ENCODE measurements around the gene CHRNA5. TPM values are rescaled to one million over a fixed set of nuclear protein-coding genes. Genes with fewer than 3 reads are reported as not detected.

The CHRNA5 gene
- total RNA-seq, 3 donors from 2014 or later: 5.2 to 5.6 (median 5.5) TPM

DNA sequence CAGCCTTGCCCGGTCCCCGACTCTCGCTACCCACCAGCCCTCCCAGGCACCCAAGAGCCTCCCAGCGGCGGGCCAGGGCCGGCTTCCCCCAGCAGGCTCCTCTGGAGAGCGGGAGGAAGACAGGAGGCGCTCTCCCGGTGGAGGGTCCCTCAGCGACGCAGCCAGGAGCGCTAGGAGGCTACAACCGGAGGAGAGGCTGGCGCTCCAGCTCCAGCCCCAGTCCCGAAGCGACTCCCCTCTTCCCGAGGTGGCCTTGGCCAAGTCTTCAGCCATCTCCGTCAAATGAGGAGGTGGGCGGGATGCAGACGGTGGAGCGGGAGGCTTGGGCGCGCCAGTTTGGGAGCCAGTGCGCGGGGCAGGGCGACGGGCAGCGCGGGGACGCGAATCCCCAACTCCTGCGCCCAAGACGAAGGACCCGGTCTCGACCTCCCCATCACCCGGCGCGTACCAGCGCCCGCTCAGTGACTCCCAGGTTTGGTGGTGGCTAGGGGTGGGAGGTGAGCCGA is 54.8 kb downstream of the CHRNA5 start:
- Mint-ChIP-seq H3K36me3 (ENCODE audit: insufficient read depth) (no peaks in the 10 kb centered on the region), H3K27me3 (ENCODE audit: low read depth) (peaks cover 46% of the 10 kb centered on the region), H3K4me3 (no peak overlapping the region), H3K9me3 (no peaks in the 10 kb centered on the region), H3K4me1 (ENCODE audit: low read depth) (peaks cover 10% of the 10 kb centered on the region)
- DNase-seq (no peak), ATAC-seq (peak; percentile 24 to 28)

DNA sequence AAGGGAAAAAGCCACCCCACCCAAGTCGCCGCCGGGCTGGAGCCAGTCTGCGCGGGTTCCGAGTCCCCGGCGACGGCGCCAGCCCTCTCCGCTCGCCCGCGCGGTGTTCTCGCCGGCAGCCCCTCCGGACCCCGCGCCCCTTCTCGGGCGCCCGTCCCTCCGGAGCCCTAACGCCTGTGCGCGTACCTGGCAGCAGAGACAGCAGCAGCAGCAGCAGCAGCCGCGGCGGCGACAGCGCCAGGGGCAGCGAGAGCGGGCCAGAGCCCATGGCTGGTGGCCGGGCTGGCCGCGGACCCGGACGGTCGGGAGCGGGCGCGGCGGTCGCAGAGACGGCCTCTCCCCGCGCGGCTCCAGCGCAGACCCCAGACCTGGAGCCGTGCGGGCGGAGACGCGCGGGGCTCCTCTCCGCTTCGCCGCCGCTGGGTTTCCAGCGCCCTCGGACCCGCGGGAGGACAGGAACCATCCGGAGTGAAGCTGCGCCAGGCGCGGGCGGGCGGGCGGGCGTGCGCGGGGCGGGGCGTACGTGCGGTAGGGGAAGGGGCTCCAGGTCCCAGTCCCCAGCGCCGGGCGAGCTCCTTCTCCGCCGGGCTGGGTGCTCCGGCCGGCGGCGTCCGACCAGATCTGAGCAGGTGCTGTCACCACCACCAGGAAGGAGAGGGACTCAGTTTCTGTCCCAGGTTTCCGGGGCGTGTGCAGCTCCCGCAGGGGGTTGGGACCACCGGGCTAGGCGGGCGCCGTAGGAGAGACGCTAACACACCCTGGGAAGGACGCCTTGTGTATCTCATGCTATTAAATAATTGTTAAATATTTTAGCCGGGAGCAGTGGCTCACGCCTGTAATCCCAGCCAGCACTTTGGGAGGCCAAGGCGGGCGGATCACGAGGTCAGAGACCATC is 55.5 kb downstream of the CHRNA5 start, which contains the start of gene CHRNA3:
TSS of gene CHRNA3 (minus strand) at position 470 of the 895 bp plus-strand sequence. CDS start at position 268, 202 bp downstream.
- Mint-ChIP-seq H3K9me3 (no peaks in the 10 kb centered on the region), H3K4me1 (ENCODE audit: low read depth) (peaks cover 10% of the 10 kb centered on the region), H3K27me3 (ENCODE audit: low read depth) (peaks cover 46% of the 10 kb centered on the region), H3K4me3 (no peak within 1 kb of the TSS), H3K36me3 (ENCODE audit: insufficient read depth) (no peaks in the 10 kb centered on the region)
- DNase-seq (no peak), ATAC-seq (peak; percentile 20 to 24)

DNA sequence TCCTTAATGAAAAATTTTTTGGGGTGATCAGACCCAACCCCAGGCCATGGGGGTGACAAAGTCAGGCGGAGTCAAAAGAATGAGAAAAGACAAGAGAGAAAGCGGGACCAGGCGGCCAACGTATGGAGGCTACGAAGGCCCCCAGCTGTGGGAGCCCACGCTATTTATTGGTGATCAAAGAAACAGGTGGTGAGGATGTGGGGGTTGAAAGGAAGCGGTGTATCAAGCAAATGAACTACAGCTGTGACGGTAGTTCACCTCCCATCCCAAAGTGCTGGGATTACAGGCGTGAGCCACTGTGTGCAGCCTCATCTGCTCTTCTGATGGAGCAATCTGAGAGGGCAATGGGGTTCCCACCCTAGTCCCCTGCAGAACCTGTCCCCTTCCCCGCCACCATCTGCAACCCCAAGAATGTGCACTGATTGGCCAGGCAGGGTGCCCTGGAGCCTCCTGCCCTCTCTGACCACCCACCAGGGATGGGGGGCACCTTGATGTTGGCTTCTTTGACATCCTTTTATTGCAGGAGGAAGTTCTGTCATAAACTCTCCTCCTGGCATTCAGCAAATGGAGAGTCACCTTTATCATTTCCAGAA is 56.6 kb downstream of the CHRNA5 start:
- Mint-ChIP-seq H3K36me3 (ENCODE audit: insufficient read depth) (no peaks in the 10 kb centered on the region), H3K4me3 (no peak overlapping the region), H3K4me1 (ENCODE audit: low read depth) (peaks cover 10% of the 10 kb centered on the region), H3K27me3 (ENCODE audit: low read depth) (peaks cover 52% of the 10 kb centered on the region), H3K9me3 (no peaks in the 10 kb centered on the region)
- no peak for DNase-seq
- no peak for ATAC-seq

DNA sequence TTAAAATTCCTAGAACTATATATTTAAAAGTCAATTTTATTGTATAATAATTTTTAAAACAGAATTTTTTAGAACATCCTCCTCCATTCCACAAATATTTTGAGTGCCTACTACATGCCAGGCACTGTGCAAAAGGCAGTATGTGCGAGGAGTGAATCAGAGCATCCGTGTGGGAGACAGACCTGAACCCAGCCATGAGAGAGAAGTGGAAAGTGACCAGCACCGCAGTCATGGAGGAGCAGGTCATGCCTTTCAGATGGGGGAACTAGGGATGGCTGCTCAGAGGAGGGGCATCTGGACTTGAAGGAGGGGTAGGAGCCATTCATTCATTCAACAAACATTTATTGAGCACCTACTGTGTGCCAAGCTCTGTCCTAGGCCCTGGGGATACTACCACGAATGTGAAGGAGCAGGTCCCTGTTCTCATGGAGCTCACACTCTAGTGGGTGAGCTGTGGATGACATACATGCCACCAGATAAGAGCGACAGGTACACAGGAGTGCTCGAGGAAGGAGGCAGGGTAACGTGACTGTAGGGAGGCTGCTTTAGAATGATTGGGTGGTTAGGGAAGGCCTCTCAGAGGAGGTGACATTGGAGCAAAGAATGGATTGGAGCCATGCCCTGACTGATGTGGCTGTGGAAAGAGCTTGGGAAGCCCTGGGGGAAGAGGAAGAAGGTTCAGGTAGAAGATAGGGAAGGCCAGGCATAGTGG is 58.6 kb downstream of the CHRNA5 start:
- Mint-ChIP-seq H3K4me1 (ENCODE audit: low read depth) (peaks cover 5% of the 10 kb centered on the region), H3K27me3 (ENCODE audit: low read depth) (peaks cover 47% of the 10 kb centered on the region), H3K9me3 (no peaks in the 10 kb centered on the region), H3K36me3 (ENCODE audit: insufficient read depth) (no peaks in the 10 kb centered on the region), H3K4me3 (no peak overlapping the region)
- no peak for ATAC-seq
- DNase-seq: no peak

DNA sequence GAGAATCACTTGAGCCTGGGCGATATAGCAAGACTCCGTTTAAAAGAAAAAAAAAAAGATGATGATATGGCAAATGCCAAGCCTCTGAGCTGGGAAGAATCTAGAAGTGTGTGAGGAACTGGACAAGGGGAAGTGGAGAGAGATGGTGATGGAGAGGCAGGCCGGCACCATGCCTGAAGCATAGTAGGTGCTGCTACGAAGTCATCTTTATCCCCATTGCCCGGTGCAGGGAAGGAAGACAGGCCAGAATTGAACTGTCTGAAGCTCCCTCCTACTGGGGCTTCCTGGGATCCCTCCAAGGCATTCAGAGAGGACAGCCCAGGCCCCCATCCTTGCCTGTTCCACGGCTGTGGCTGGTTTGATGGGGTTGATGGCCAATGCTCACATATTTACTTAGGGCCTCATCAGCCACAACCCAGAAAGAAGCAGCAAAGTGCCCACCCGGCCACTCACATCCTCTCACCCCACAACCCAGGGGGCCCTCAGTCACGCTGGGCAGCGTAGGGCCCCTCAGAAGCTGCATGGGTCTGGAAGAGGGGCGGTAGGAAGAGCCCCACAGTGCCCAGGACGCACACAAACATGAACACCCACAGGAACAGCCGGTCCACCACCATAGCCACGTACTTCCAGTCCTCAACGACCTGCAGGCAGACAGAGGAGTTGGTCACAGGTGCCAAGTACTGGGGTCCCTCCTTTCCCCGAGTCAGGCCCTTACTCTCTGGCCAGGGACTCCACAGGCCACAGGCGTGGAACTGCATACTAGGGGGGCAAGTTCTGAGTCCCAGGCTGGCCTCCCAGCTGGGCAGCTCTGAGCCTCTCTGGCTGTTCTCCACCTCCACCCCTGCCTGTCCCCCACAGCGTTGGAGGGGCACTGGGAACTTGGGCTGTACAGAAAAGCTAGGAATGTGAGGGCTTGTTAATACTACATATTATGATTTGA is 59.6 kb downstream of the CHRNA5 start:
- Mint-ChIP-seq H3K4me1 (ENCODE audit: low read depth) (peaks cover 2% of the 10 kb centered on the region), H3K4me3 (no peak overlapping the region), H3K27me3 (ENCODE audit: low read depth) (peaks cover 37% of the 10 kb centered on the region), H3K36me3 (ENCODE audit: insufficient read depth) (no peaks in the 10 kb centered on the region), H3K9me3 (no peaks in the 10 kb centered on the region)
- ATAC-seq (no peak), DNase-seq (no peak)

DNA sequence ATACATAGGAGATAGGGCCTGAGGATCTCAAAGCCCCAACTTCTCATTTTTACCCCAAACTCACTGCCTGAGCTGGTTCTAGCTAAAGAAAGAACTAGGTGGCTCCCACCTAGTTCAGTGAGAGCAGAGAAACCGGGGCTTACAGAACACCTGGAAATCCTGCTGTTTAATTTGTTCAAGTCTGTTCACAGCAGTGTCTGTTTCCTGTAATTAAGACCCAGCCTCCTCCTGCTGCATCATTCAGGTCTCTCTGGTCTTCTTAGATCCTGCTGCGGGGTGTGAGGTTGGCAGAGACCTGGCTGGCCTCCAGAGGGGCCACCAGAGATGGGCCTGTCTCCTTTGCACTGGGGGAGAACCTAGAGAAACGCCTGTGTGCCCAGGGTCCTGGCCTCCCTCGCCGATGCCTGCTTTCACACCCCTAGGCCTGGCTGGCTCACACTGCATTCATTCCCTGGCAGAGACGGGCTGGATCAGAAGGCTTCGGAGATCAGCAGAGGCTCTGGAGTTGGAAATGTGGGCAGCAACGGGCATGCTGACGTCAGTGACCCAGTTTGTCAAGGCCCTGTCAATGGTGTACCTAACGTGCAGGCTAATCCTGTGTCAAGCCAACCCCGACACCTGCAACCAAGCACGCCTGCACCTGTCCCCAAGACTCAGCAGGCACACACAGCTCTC is 60.4 kb downstream of the CHRNA5 start:
- no peaks in the 10 kb centered on the region for H3K36me3 Mint-ChIP-seq (ENCODE audit: insufficient read depth)
- peaks cover 35% of the 10 kb centered on the region for H3K27me3 Mint-ChIP-seq (ENCODE audit: low read depth)
- peaks cover 2% of the 10 kb centered on the region for H3K4me1 Mint-ChIP-seq (ENCODE audit: low read depth)
- DNase-seq (no peak), ATAC-seq (no peak)
- no peaks in the 10 kb centered on the region for H3K9me3 Mint-ChIP-seq
- H3K4me3 Mint-ChIP-seq: no peak overlapping the region

DNA sequence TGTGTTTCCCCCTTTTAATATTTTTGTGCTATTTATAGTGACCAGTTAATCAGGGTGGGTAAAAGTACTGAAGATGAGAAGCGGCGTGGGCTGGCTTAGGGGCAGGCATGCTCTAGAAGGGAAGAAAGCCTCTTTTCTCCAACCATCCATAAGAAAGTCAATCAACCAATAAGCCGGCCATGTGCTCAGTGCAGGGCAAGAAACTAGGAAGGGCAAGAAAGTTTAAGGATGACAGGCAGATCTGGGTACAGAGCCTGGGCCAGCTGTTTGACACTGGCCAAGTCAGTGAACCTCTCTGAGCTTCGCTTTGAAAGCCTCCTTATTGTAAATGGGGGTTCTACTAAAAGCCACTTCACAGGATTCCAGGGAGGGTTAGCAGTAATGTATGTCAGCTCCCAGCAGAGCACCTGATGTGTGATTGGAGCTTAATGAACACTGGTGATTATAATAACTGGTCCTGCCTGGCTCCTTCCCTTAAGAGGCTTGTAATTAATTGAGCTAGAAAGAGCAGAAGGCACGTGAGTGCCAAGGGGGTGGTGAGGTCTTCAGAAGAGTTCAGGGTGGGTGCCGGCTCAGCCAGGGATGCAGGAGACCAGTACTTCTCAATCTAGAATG is 61.2 kb downstream of the CHRNA5 start:
- ATAC-seq (no peak), DNase-seq (no peak)
- no peaks in the 10 kb centered on the region for H3K36me3 Mint-ChIP-seq (ENCODE audit: insufficient read depth)
- H3K27me3 Mint-ChIP-seq (ENCODE audit: low read depth): peaks cover 32% of the 10 kb centered on the region
- H3K9me3 Mint-ChIP-seq: no peaks in the 10 kb centered on the region
- H3K4me3 Mint-ChIP-seq: no peak overlapping the region
- peaks cover 2% of the 10 kb centered on the region for H3K4me1 Mint-ChIP-seq (ENCODE audit: low read depth)

DNA sequence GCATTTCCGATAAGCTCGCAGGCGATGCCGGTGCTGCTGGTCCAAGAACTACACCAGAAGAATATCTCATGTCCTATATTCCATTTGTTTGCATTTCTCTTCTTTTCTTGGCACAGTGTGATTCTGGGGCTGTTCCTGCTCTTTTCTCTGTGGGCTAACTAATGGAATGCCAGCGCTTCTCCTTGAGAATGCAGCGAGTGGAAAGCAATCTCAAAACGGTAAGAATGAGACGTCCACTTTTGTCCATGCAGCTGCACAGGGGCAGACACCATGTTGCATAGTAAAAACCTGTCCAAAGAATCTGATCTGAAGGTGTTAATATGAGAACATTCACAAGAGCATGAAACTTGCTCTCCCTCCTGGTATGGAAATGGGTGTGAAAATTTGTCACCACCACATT is 62.0 kb downstream of the CHRNA5 start:
- Mint-ChIP-seq H3K9me3 (no peaks in the 10 kb centered on the region), H3K4me1 (ENCODE audit: low read depth) (no peaks in the 10 kb centered on the region), H3K27me3 (ENCODE audit: low read depth) (peaks cover 29% of the 10 kb centered on the region), H3K36me3 (ENCODE audit: insufficient read depth) (no peaks in the 10 kb centered on the region), H3K4me3 (no peak overlapping the region)
- ATAC-seq (no peak), DNase-seq (no peak)

DNA sequence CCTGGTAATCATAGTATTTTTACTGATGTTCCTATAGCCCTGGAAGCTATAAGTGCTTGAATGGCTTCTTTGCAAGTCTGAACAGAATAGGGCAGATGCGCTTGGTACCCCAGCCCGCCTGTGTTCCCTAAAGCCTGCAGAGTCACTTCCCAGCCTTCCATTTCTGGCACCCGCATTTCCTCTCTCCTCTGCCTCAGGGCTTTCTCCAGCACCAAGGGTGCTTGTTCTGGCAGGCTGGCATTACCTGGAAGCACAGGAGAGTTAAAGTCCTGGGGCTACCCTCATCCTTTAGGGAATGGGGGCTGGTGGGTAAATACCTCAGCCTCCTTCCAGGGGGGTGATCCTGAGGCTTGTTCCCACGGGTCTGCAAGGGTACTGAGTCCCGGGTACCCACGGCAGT is 62.9 kb downstream of the CHRNA5 start:
- no peaks in the 10 kb centered on the region for H3K36me3 Mint-ChIP-seq (ENCODE audit: insufficient read depth)
- peaks cover 5% of the 10 kb centered on the region for H3K9me3 Mint-ChIP-seq
- DNase-seq: no peak
- H3K4me1 Mint-ChIP-seq (ENCODE audit: low read depth): no peaks in the 10 kb centered on the region
- ATAC-seq: no peak
- peaks cover 28% of the 10 kb centered on the region for H3K27me3 Mint-ChIP-seq (ENCODE audit: low read depth)
- H3K4me3 Mint-ChIP-seq: no peak overlapping the region

DNA sequence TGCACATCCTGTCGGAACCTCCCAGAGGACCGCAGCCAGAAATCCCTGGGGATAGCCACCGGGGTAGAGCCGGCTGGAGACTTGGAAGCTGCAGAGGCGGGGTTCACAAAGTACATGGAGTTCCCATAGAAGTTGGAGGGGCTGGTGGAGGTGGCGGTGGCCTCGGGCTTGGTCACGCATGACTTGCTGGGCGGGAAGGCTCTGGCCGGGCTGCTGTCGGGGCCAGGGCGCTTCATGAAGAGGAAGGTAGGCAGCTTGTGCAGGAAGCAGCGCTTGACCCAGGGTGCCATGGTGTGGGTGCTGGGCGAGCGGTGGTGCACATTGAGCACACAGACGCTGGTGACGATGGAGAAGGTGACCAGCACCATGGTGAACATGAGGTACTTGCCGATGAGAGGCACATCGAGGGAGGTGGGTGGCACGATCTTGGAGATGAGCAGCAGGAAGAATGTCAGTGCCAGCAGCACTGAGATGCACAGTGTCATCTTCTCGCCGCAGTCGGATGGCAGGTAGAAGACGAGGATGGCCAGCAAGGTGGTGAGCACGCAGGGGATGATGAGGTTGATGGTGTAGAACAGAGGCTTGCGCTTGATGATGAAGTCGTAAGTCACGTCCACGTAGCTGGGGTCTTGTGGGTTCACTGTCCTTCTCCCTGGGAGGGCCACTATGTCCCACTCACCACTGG is 63.9 kb downstream of the CHRNA5 start:
- Mint-ChIP-seq H3K36me3 (ENCODE audit: insufficient read depth) (no peaks in the 10 kb centered on the region), H3K27me3 (ENCODE audit: low read depth) (peaks cover 25% of the 10 kb centered on the region), H3K9me3 (peaks cover 9% of the 10 kb centered on the region), H3K4me3 (no peak overlapping the region), H3K4me1 (ENCODE audit: low read depth) (no peaks in the 10 kb centered on the region)
- ATAC-seq (no peak), DNase-seq (no peak)

DNA sequence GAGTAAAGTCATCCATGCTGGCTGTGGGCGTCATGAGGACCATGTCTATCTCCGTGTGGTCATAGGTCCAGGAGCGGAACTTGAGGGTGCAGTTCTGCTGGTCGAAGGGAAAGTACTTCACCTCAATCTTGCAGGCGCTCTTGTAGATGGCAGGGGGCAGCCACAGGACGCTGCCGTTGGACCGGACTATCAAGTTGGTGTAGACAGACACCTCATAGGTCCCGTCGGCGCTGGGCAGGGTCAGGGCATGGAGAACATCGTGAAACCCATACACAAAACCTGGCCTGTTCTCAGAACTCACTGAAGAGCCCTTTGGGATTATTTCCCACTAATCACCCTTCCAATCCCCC is 64.4 kb downstream of the CHRNA5 start:
- peaks cover 21% of the 10 kb centered on the region for H3K27me3 Mint-ChIP-seq (ENCODE audit: low read depth)
- DNase-seq (no peak), ATAC-seq (no peak)
- peaks cover 9% of the 10 kb centered on the region for H3K9me3 Mint-ChIP-seq
- H3K4me1 Mint-ChIP-seq (ENCODE audit: low read depth): no peaks in the 10 kb centered on the region
- no peak overlapping the region for H3K4me3 Mint-ChIP-seq
- no peaks in the 10 kb centered on the region for H3K36me3 Mint-ChIP-seq (ENCODE audit: insufficient read depth)

DNA sequence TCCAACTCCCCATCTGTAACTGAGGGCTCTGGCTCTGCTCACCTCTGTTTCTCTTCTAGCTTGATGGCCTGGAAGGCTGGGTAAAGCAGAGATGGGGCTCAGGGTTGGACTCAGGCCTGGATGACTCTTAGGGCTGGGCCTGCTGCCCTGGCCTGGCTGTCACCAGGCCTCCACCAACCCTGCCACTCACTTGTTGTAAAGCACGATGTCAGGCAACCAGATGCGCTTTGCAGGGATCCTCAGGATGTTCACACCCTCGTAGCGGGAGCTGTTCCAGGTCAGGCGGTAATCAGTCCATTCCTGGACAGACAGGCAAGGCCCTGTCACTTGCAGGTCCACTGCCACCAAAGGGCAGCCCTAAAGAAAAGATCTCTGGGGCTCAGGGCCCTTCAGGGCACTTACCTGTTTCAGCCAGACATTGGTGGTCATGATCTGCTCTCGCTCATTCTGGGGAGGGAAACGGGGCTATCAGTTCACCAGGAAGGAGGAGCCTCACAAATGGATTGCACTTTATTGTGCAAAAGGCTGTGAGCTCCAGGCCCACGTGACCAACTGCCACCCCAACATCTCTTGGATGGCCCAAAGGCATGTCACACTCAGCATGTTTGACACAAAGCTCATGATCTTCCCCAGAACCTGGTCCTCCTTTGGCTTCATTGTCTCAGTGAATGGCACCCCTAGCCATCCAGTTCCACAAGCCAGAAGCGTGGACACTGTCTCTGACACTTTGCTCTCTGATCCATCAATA is 65.7 kb downstream of the CHRNA5 start:
- H3K4me3 Mint-ChIP-seq: no peak overlapping the region
- no peak for DNase-seq

More for the DNA sequence above, 65.7 kb downstream of the CHRNA5 start:
- Mint-ChIP-seq H3K4me1 (ENCODE audit: low read depth) (no peaks in the 10 kb centered on the region), H3K27me3 (ENCODE audit: low read depth) (peaks cover 21% of the 10 kb centered on the region), H3K36me3 (ENCODE audit: insufficient read depth) (no peaks in the 10 kb centered on the region), H3K9me3 (peaks cover 9% of the 10 kb centered on the region)
- no peak for ATAC-seq
